ENCODE data around the gene AP1B1.
"Not testable (repeated sequence)": the region's sequence is repeated elsewhere in the genome, so short reads cannot be mapped to it uniquely, and the experiment has no call there.

Gene AP1B1

GRCh38 chr22:29401538-29401937 lies 13.2 kb upstream of the AP1B1 start:
- H3K79me1 ChIP-seq (ENCODE audit: low read length); H3K4me1 ChIP-seq (ENCODE audit: control insufficient read depth in 1 of 2, insufficient read depth in 2 of 2, low read length in 2 of 2); H3K23ac ChIP-seq (ENCODE audit: low read length); H3K9me3 ChIP-seq (ENCODE audit: insufficient read depth, low read depth, low read length); H2AK5ac ChIP-seq (ENCODE audit: low read length); H4K8ac ChIP-seq (ENCODE audit: low read depth, low read length); H3K27me3 ChIP-seq (ENCODE audit: insufficient read depth, low read length); H3K14ac ChIP-seq (ENCODE audit: low read length); H2BK12ac ChIP-seq (ENCODE audit: low read length); H3K27ac ChIP-seq (ENCODE audit: low read depth, low read length); H2BK5ac ChIP-seq (ENCODE audit: low read depth, low read length, poor library complexity); H3K4me2 ChIP-seq (ENCODE audit: low read length); H3K9ac ChIP-seq (ENCODE audit: low read length); H3K79me2 ChIP-seq (ENCODE audit: control insufficient read depth, insufficient read depth, low read length, poor library complexity); H3K4me3 ChIP-seq (ENCODE audit: low read depth, low read length); H4K91ac ChIP-seq (ENCODE audit: low read depth, low read length); H2BK120ac ChIP-seq (ENCODE audit: insufficient read depth, low read length, poor library complexity); H4K12ac ChIP-seq (ENCODE audit: low read depth, low read length); DNase-seq; H3K18ac ChIP-seq (ENCODE audit: low read length); H2AFZ ChIP-seq (ENCODE audit: insufficient read depth, low read length, poor library complexity); H3K36me3 ChIP-seq (ENCODE audit: control insufficient read depth in 1 of 2, insufficient read depth in 2 of 2, low read length in 2 of 2); H3K4ac ChIP-seq (ENCODE audit: low read depth, low read length): not testable (repeated sequence)
- no CpG with 5 or more reads among the region's 6 CpGs for WGBS (ENCODE audit: extremely low coverage, insufficient coverage, insufficient read length)

- Histone ChIP-seq H3K9ac (ENCODE audit: low read length) (no peak overlapping the region), H3K27ac (ENCODE audit: low read depth, low read length) (no peak overlapping the region), H3K4ac (ENCODE audit: low read depth, low read length) (no peak overlapping the region), H2BK120ac (ENCODE audit: insufficient read depth, low read length, poor library complexity) (no peak overlapping the region), H2AK5ac (ENCODE audit: low read length) (no peak overlapping the region), H4K12ac (ENCODE audit: low read depth, low read length) (no peak overlapping the region), H3K79me1 (ENCODE audit: low read length) (no peaks in the 10 kb centered on the region), H3K9me3 (ENCODE audit: insufficient read depth, low read depth, low read length) (no peaks in the 10 kb centered on the region), H4K8ac (ENCODE audit: low read depth, low read length) (no peak overlapping the region), H2BK12ac (ENCODE audit: low read length) (no peak overlapping the region), H3K4me1 (ENCODE audit: control insufficient read depth in 1 of 2, insufficient read depth in 2 of 2, low read length in 2 of 2) (no peaks in the 10 kb centered on the region), H3K79me2 (ENCODE audit: control insufficient read depth, insufficient read depth, low read length, poor library complexity) (no peaks in the 10 kb centered on the region), H3K23ac (ENCODE audit: low read length) (no peak overlapping the region), H3K18ac (ENCODE audit: low read length) (no peak overlapping the region), H3K14ac (ENCODE audit: low read length) (no peak overlapping the region), H2BK5ac (ENCODE audit: low read depth, low read length, poor library complexity) (no peak overlapping the region), H3K4me3 (ENCODE audit: low read depth, low read length) (no peak overlapping the region), H4K91ac (ENCODE audit: low read depth, low read length) (no peak overlapping the region), H2AFZ (ENCODE audit: insufficient read depth, low read length, poor library complexity) (no peak overlapping the region), H3K4me2 (ENCODE audit: low read length) (no peak overlapping the region), H3K27me3 (ENCODE audit: insufficient read depth, low read length) (no peaks in the 10 kb centered on the region), H3K36me3 (ENCODE audit: control insufficient read depth in 1 of 2, insufficient read depth in 2 of 2, low read length in 2 of 2) (no peaks in the 10 kb centered on the region)
- WGBS (ENCODE audit: extremely low coverage, insufficient coverage, insufficient read length) = no CpG with 5 or more reads among the region's 2 CpGs
- DNase-seq = no peak
These were observed 12.2 kb upstream of the AP1B1 start for GRCh38 chr22:29400576-29400975.

GRCh38 chr22:29397791-29398190 lies 9.4 kb upstream of the AP1B1 start:
- Histone ChIP-seq H3K4me3 (ENCODE audit: low read depth, low read length) (no peak overlapping the region), H3K36me3 (ENCODE audit: control insufficient read depth in 1 of 2, insufficient read depth in 2 of 2, low read length in 2 of 2) (no peaks in the 10 kb centered on the region)

GRCh38 chr22:29396126-29396525 lies 7.8 kb upstream of the AP1B1 start:
- Histone ChIP-seq H3K27me3 (ENCODE audit: insufficient read depth, low read length) (no peaks in the 10 kb centered on the region), H2AFZ (ENCODE audit: insufficient read depth, low read length, poor library complexity) (no peak overlapping the region), H3K4ac (ENCODE audit: low read depth, low read length) (no peak overlapping the region), H3K79me2 (ENCODE audit: control insufficient read depth, insufficient read depth, low read length, poor library complexity) (no peaks in the 10 kb centered on the region), H3K36me3 (ENCODE audit: control insufficient read depth in 1 of 2, insufficient read depth in 2 of 2, low read length in 2 of 2) (no peaks in the 10 kb centered on the region), H2BK5ac (ENCODE audit: low read depth, low read length, poor library complexity) (no peak overlapping the region), H3K9ac (ENCODE audit: low read length) (no peak overlapping the region), H3K14ac (ENCODE audit: low read length) (no peak overlapping the region), H4K91ac (ENCODE audit: low read depth, low read length) (no peak overlapping the region), H3K4me3 (ENCODE audit: low read depth, low read length) (no peak overlapping the region), H4K12ac (ENCODE audit: low read depth, low read length) (no peak overlapping the region), H2AK5ac (ENCODE audit: low read length) (no peak overlapping the region), H3K18ac (ENCODE audit: low read length) (no peak overlapping the region), H3K4me1 (ENCODE audit: control insufficient read depth in 1 of 2, insufficient read depth in 2 of 2, low read length in 2 of 2) (peaks cover 0 to 2% of the 10 kb centered on the region in 2 experiments), H2BK120ac (ENCODE audit: insufficient read depth, low read length, poor library complexity) (no peak overlapping the region), H2BK12ac (ENCODE audit: low read length) (no peak overlapping the region), H3K79me1 (ENCODE audit: low read length) (no peaks in the 10 kb centered on the region), H3K27ac (ENCODE audit: low read depth, low read length) (no peak overlapping the region), H4K8ac (ENCODE audit: low read depth, low read length) (no peak overlapping the region), H3K4me2 (ENCODE audit: low read length) (no peak overlapping the region), H3K9me3 (ENCODE audit: insufficient read depth, low read depth, low read length) (no peaks in the 10 kb centered on the region), H3K23ac (ENCODE audit: low read length) (no peak overlapping the region)
- no CpG with 5 or more reads among the region's 2 CpGs for WGBS (ENCODE audit: extremely low coverage, insufficient coverage, insufficient read length)
- no peak for DNase-seq

More at GRCh38 chr22:29397791-29398190, 9.4 kb upstream of the AP1B1 start:
- no peak overlapping the region for H3K23ac ChIP-seq (ENCODE audit: low read length)
- no CpG with 5 or more reads among the region's 6 CpGs for WGBS (ENCODE audit: extremely low coverage, insufficient coverage, insufficient read length)
- H3K27me3 ChIP-seq (ENCODE audit: insufficient read depth, low read length) = no peaks in the 10 kb centered on the region
- no peak overlapping the region for H2BK120ac ChIP-seq (ENCODE audit: insufficient read depth, low read length, poor library complexity)
- H2AFZ ChIP-seq (ENCODE audit: insufficient read depth, low read length, poor library complexity) = no peak overlapping the region
- H3K4me1 ChIP-seq (ENCODE audit: control insufficient read depth in 1 of 2, insufficient read depth in 2 of 2, low read length in 2 of 2) = peaks cover 0 to 2% of the 10 kb centered on the region in 2 experiments
- H3K9ac ChIP-seq (ENCODE audit: low read length) = no peak overlapping the region
- H2AK5ac ChIP-seq (ENCODE audit: low read length) = no peak overlapping the region
- H3K14ac ChIP-seq (ENCODE audit: low read length) = no peak overlapping the region
- DNase-seq = no peak
- H4K91ac ChIP-seq (ENCODE audit: low read depth, low read length) = no peak overlapping the region
- H3K9me3 ChIP-seq (ENCODE audit: insufficient read depth, low read depth, low read length) = no peaks in the 10 kb centered on the region
- no peak overlapping the region for H2BK12ac ChIP-seq (ENCODE audit: low read length)
- no peak overlapping the region for H4K12ac ChIP-seq (ENCODE audit: low read depth, low read length)
- H3K4ac ChIP-seq (ENCODE audit: low read depth, low read length) = no peak overlapping the region
- no peak overlapping the region for H3K18ac ChIP-seq (ENCODE audit: low read length)
- H3K79me2 ChIP-seq (ENCODE audit: control insufficient read depth, insufficient read depth, low read length, poor library complexity) = no peaks in the 10 kb centered on the region
- H2BK5ac ChIP-seq (ENCODE audit: low read depth, low read length, poor library complexity) = no peak overlapping the region
- no peak overlapping the region for H4K8ac ChIP-seq (ENCODE audit: low read depth, low read length)
- H3K79me1 ChIP-seq (ENCODE audit: low read length) = no peaks in the 10 kb centered on the region
- no peak overlapping the region for H3K4me2 ChIP-seq (ENCODE audit: low read length)
- H3K27ac ChIP-seq (ENCODE audit: low read depth, low read length) = no peak overlapping the region
